HepG2 (cell line): ENCODE measurements around the gene MDH1. TPM values are rescaled to one million over a fixed set of nuclear protein-coding genes. Genes with fewer than 3 reads are reported as not detected.

ENCODE experiments used
- MLX ChIP-seq: IDR thresholded peaks from 2 replicates; pipeline ENCODE4 v1.6.1; 2016
- PRDM10 ChIP-seq: sonication (generic); formaldehyde crosslinking; IDR thresholded peaks from 2 replicates; pipeline ENCODE4 v1.4.0; 2020; ENCODE audit warnings: low read depth, missing genetic modification reagents
- TGIF2 ChIP-seq: IDR thresholded peaks from 2 replicates; pipeline ENCODE4 v1.6.1; 2016; ENCODE audit warnings: control low read depth, missing compliant biosample characterization
- ZBTB43 ChIP-seq: sonication (generic); formaldehyde crosslinking; conservative IDR thresholded peaks from 2 replicates; pipeline ENCODE4 v1.4.0; 2020; ENCODE audit warnings: missing genetic modification reagents
- ZNF207 ChIP-seq: fragments of 450-650 bp; IDR thresholded peaks from 2 replicates; pipeline ENCODE4 v1.6.1; 2016; ENCODE audit warnings: antibody characterized with exemption, borderline replicate concordance
- ZNF354B ChIP-seq: sonication (generic); formaldehyde crosslinking; IDR thresholded peaks from 2 replicates; pipeline ENCODE4 v1.8.0; 2022; ENCODE audit warnings: mild to moderate bottlenecking, missing genetic modification reagents
- ZNF407 ChIP-seq: sonication (generic); formaldehyde crosslinking; IDR thresholded peaks from one replicate; pipeline ENCODE4 v1.5.1; 2020; ENCODE audit warnings: mild to moderate bottlenecking, missing genetic modification reagents; ENCODE audit errors: not compliant biosample characterization
- ZNF414 ChIP-seq: sonication (generic); formaldehyde crosslinking; IDR thresholded peaks from 2 replicates; pipeline ENCODE4 v1.5.0; 2020; ENCODE audit warnings: missing genetic modification reagents
- ZNF660 ChIP-seq: sonication (generic); formaldehyde crosslinking; IDR thresholded peaks from 2 replicates; pipeline ENCODE4 v1.5.1; 2020; ENCODE audit warnings: mild to moderate bottlenecking, low read depth, missing genetic modification reagents, borderline replicate concordance
- ZNF713 ChIP-seq: sonication (generic); formaldehyde crosslinking; IDR thresholded peaks from 2 replicates; pipeline ENCODE4 v1.4.0; 2020; ENCODE audit warnings: mild to moderate bottlenecking, missing genetic modification reagents
- polyA plus RNA-seq, 8 experiments: library from polyadenylated mRNA; depleted of rRNA in 3 of 8; stranded (reverse) in 7 of 8; unstranded in 1 of 8; fragments of >200 nt; fragmentation: Illumina TruSeq in 4 of 8; extraction: Trizol in 4 of 8; gene quantifications; 2 replicates each; pipeline versions ENCODE4 v1.2.1 to v1.2.3, GENCODE V29; 2011 to 2016; ENCODE audit warnings: low read depth in 4 of 8, missing spikeins in 1 of 8, mixed read lengths in 1 of 8; ENCODE audit not compliant: insufficient read depth in 1 of 8
- total RNA-seq, 5 experiments: library from RNA; depleted of rRNA; stranded (reverse); fragments of >200 nt; fragmentation: Illumina TruSeq; extraction: Trizol; gene quantifications; 2 replicates each; pipeline ENCODE4 v1.2.3, GENCODE V29; 2016; ENCODE audit warnings: low read depth in 1 of 5
- TF ChIP-seq, protein P1 (sequence below): sonication (generic); formaldehyde crosslinking; IDR thresholded peaks from 2 replicates; pipeline ENCODE4 v1.4.0; 2020; ENCODE audit warnings: mild to moderate bottlenecking, missing genetic modification reagents

MDH1 gene
- total and polyA plus RNA-seq, 2 of the 13 experiments (the other 11 are each of a cell fraction or from before 2014, with no cell fraction given) = 293 to 415 TPM

GRCh38 chr2:63588385-63589147 lies at the start of gene MDH1, which contains the start of gene WDPCP (continued):
- TF ChIP-seq PRDM10 (peak; percentile 82; the same call in 1 of the 2 replicates), ZBTB43 (CRISPR knock-in tag) (no peak), ZNF354B (CRISPR knock-in tag) (no peak), MLX (CRISPR knock-in tag) (peak; percentile 14; the same call in 1 of the 2 replicates), ZNF660 (CRISPR knock-in tag) (no peak), ZNF207 (no peak), ZNF713 (no peak), ZNF407 (CRISPR knock-in tag) (peak; percentile 23), TGIF2 (peak; percentile 81), ZNF414 (CRISPR knock-in tag) (no peak; the same call in 1 of the 2 replicates)
- TF ChIP-seq, protein P1, sequence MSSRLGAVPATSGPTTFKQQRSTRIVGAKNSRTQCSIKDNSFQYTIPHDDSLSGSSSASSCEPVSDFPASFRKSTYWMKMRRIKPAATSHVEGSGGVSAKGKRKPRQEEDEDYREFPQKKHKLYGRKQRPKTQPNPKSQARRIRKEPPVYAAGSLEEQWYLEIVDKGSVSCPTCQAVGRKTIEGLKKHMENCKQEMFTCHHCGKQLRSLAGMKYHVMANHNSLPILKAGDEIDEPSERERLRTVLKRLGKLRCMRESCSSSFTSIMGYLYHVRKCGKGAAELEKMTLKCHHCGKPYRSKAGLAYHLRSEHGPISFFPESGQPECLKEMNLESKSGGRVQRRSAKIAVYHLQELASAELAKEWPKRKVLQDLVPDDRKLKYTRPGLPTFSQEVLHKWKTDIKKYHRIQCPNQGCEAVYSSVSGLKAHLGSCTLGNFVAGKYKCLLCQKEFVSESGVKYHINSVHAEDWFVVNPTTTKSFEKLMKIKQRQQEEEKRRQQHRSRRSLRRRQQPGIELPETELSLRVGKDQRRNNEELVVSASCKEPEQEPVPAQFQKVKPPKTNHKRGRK (CRISPR knock-in tag) = no peak
